ENCODE data around the gene THBS2. TPM values are rescaled to one million over a fixed set of nuclear protein-coding genes. Genes with fewer than 3 reads are reported as not detected.
A peak's percentile ranks its signal among the peaks of the same experiment; 100 is the strongest.

The THBS2 gene
- total and polyA plus RNA-seq, 11 donors = 1.9 to 51.7 (median 15.9) TPM

GRCh38 chr6:169266746-169267591, 13.3 kb upstream of the THBS2 start:
- DNase-seq (no peak), ATAC-seq (no peak)
- H3K27me3 ChIP-seq = peaks cover 0 to 4% (median 0%) of the 10 kb centered on the region in 9 donors
- H3K4me3 ChIP-seq = no peak overlapping the region
- TF ChIP-seq CTCF (IDR thresholded peaks at IDR 0.05) = no peak
- no peak for TF ChIP-seq POLR2A (IDR thresholded peaks at IDR 0.05)
- peaks cover 0 to 8% (median 0%) of the 10 kb centered on the region in 12 donors for H3K9me3 ChIP-seq
- H3K36me3 ChIP-seq = no peaks in the 10 kb centered on the region
- 71 to 83% (median 82%) methylated on average over 15 of the region's 15 CpGs for WGBS, 4 donors
- peaks cover 0 to 16% (median 0%) of the 10 kb centered on the region in 12 donors for H3K4me1 ChIP-seq
- no peak overlapping the region for H3K27ac ChIP-seq
- intact Hi-C loops (cut with DNase I) = no loop called here

- TF ChIP-seq CTCF (IDR thresholded peaks at IDR 0.05) = no peak
- TF ChIP-seq POLR2A (IDR thresholded peaks at IDR 0.05) = no peak
- H3K9me3 ChIP-seq = peaks cover 0 to 8% (median 0%) of the 10 kb centered on the region in 12 donors
- no peak for DNase-seq
- no peak overlapping the region for H3K27ac ChIP-seq
- intact Hi-C loops (cut with DNase I) = no loop called here
- no peak overlapping the region for H3K4me3 ChIP-seq
- no peaks in the 10 kb centered on the region for H3K36me3 ChIP-seq
- peaks cover 0 to 16% (median 0%) of the 10 kb centered on the region in 12 donors for H3K4me1 ChIP-seq
- H3K27me3 ChIP-seq = peaks cover 0 to 4% (median 0%) of the 10 kb centered on the region in 9 donors
- WGBS, 4 donors = 79 to 87% (median 80%) methylated on average over 5 of the region's 5 CpGs
- no peak for ATAC-seq
Measured at GRCh38 chr6:169266261-169266660, 12.6 kb upstream of the THBS2 start.

- no peak for TF ChIP-seq POLR2A (IDR thresholded peaks at IDR 0.05)
- Histone ChIP-seq H3K9me3 (peaks cover 0 to 8% (median 0%) of the 10 kb centered on the region in 12 donors), H3K4me3 (no peak overlapping the region), H3K4me1 (peaks cover 0 to 10% (median 0%) of the 10 kb centered on the region in 12 donors), H3K27me3 (peaks cover 0 to 2% (median 0%) of the 10 kb centered on the region in 9 donors), H3K27ac (no peak overlapping the region), H3K36me3 (no peaks in the 10 kb centered on the region)
- WGBS, 4 donors = 78 to 82% (median 79%) methylated on average over 9 to 12 of the region's 12 CpGs
- DNase-seq = no peak
- intact Hi-C loops (cut with DNase I) = no loop called here
- ATAC-seq = no peak
Measured at GRCh38 chr6:169265486-169266131, 12.0 kb upstream of the THBS2 start.

GRCh38 chr6:169263836-169264608, 10.4 kb upstream of the THBS2 start:
- 73 to 81% (median 78%) methylated on average over 19 to 21 of the region's 21 CpGs for WGBS, 4 donors

More at GRCh38 chr6:169263836-169264608, 10.4 kb upstream of the THBS2 start:
- ATAC-seq (peak in 3 of 4 donors; percentile 73 to 78 (median 76)), DNase-seq (peak in 3 of 5 donors; percentile 52 to 76 (median 60))
- intact Hi-C loops (cut with DNase I) = no loop called here
- TF ChIP-seq CTCF (IDR thresholded peaks at IDR 0.05) (no peak), POLR2A (IDR thresholded peaks at IDR 0.05) (no peak)
- Histone ChIP-seq H3K36me3 (no peaks in the 10 kb centered on the region), H3K27me3 (no peaks in the 10 kb centered on the region), H3K27ac (no peak overlapping the region), H3K4me3 (no peak overlapping the region), H3K9me3 (peaks cover 0 to 8% (median 0%) of the 10 kb centered on the region in 12 donors), H3K4me1 (peaks cover 0 to 2% (median 0%) of the 10 kb centered on the region in 12 donors)
